Osteocyte (in vitro differentiated cells): ENCODE results near the gene PTS. TPM values are rescaled to one million over a fixed set of nuclear protein-coding genes. Genes with fewer than 3 reads are reported as not detected.
A peak's percentile ranks its signal among the peaks of the same experiment; 100 is the strongest.

Experiments
- DNase-seq: peaks from one replicate; pipeline ENCODE4 v3.0.0; 2021; ENCODE audit warnings: mixed read lengths; ENCODE audit not compliant: unreplicated experiment; ENCODE audit errors: extremely low spot score
- H3K27ac Mint-ChIP-seq: one replicate; pipeline ENCODE4 v1.8.0; 2021; ENCODE audit warnings: mild to moderate bottlenecking, mixed read lengths; ENCODE audit not compliant: unreplicated experiment
- H3K27me3 Mint-ChIP-seq: one replicate; pipeline ENCODE4 v1.8.0; 2021; ENCODE audit warnings: mixed read lengths; ENCODE audit not compliant: unreplicated experiment
- H3K36me3 Mint-ChIP-seq: one replicate; pipeline ENCODE4 v1.8.0; 2021; ENCODE audit warnings: mixed read lengths; ENCODE audit not compliant: unreplicated experiment
- H3K4me1 Mint-ChIP-seq: one replicate; pipeline ENCODE4 v1.8.0; 2021; ENCODE audit warnings: mixed read lengths; ENCODE audit not compliant: unreplicated experiment
- H3K4me3 Mint-ChIP-seq: one replicate; pipeline ENCODE4 v1.8.0; 2021; ENCODE audit warnings: mild to moderate bottlenecking, moderate library complexity, mixed read lengths; ENCODE audit not compliant: unreplicated experiment
- H3K9me3 Mint-ChIP-seq: one replicate; pipeline ENCODE4 v1.8.0; 2021; ENCODE audit warnings: mixed read lengths; ENCODE audit not compliant: unreplicated experiment
- total RNA-seq: library from RNA; stranded (reverse); gene quantifications from 2 replicates; pipeline ENCODE4 v1.2.1, GENCODE V29; 2021
- TF ChIP-seq, protein P1 (sequence below): fragments of 200-600 bp; sonication (generic); IDR thresholded peaks from 2 replicates; pipeline ENCODE4 v1.5.0; 2021; ENCODE audit warnings: antibody characterized with exemption, mild to moderate bottlenecking, moderate library complexity

Gene PTS
- total RNA-seq, 1 donor from 2014 or later: 44.0 TPM

DNA sequence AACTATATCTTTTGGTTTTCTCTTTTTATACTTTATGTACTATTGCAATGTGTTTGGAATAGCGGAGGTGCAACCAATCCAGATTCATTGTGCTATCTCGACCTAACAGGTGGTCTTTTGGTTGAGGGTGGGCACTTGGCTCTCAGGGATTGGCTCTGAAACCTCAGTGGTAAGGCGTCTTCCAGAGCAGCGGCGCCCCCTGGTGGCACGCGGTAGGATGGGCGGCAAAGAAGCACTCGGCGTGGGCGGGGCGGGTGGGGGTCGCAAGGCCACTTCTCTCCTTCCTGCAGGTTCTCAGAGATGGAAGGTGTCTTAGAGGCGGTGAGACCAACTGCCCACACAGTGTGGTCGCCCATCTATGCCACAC, 53.7 kb downstream of the PTS start:
- DNase-seq: no peak
- TF ChIP-seq, protein P1, sequence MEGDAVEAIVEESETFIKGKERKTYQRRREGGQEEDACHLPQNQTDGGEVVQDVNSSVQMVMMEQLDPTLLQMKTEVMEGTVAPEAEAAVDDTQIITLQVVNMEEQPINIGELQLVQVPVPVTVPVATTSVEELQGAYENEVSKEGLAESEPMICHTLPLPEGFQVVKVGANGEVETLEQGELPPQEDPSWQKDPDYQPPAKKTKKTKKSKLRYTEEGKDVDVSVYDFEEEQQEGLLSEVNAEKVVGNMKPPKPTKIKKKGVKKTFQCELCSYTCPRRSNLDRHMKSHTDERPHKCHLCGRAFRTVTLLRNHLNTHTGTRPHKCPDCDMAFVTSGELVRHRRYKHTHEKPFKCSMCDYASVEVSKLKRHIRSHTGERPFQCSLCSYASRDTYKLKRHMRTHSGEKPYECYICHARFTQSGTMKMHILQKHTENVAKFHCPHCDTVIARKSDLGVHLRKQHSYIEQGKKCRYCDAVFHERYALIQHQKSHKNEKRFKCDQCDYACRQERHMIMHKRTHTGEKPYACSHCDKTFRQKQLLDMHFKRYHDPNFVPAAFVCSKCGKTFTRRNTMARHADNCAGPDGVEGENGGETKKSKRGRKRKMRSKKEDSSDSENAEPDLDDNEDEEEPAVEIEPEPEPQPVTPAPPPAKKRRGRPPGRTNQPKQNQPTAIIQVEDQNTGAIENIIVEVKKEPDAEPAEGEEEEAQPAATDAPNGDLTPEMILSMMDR: peak; percentile 78
- Mint-ChIP-seq H3K9me3 (no peaks in the 10 kb centered on the region), H3K36me3 (no peaks in the 10 kb centered on the region), H3K27ac (no peak overlapping the region), H3K4me3 (peak overlapping the region; percentile 69), H3K4me1 (peaks cover 38% of the 10 kb centered on the region), H3K27me3 (peaks cover 8% of the 10 kb centered on the region)

DNA sequence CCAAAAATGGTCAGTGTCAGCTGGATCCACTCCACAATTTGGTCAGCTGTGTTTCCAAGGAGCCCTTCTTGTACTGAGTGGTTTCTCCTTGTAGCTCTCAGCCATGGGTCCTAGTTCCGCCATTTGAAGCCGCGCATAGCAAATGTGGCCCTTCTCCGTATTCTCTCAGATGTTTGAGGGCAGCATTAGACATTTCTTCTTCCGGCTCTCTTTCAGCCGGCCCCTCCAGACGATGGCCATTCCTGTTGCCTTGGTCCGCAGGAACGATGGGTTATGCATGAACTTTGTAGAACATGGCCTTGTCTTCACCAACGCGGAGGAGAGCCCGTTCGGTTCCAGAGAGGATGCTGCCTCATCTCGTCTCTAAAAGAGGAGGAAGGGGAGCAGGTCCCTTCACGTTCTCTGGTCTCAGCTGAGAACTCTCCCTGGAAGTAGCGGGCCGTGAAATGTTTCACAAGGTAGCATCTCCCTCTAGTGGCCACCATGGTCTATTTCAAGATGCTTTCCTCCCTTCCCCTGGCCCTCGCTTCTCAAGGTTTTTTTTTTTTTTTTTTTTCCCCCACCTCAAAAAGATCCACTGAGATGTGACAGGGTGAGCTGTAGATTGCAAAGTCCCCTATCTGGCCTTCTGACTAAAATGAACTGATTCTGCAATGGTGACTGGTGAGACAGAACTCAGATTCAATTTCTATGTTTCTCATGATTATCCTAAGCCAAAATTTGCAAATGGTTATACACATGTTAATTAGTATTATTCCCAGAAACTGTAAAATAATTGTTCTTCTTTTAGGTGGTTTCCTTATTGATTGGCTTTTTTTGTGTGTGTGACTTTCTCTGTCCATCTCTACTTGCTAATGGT, 54.3 kb downstream of the PTS start:
- H3K36me3 Mint-ChIP-seq: no peaks in the 10 kb centered on the region
- peak overlapping the region; percentile 69 for H3K27ac Mint-ChIP-seq
- DNase-seq: peak; percentile 87
- H3K9me3 Mint-ChIP-seq: no peaks in the 10 kb centered on the region
- H3K4me1 Mint-ChIP-seq: peaks cover 38% of the 10 kb centered on the region
- H3K4me3 Mint-ChIP-seq: peak overlapping the region; percentile 69
- H3K27me3 Mint-ChIP-seq: peaks cover 8% of the 10 kb centered on the region
- TF ChIP-seq, protein P1: peak; percentile 73

DNA sequence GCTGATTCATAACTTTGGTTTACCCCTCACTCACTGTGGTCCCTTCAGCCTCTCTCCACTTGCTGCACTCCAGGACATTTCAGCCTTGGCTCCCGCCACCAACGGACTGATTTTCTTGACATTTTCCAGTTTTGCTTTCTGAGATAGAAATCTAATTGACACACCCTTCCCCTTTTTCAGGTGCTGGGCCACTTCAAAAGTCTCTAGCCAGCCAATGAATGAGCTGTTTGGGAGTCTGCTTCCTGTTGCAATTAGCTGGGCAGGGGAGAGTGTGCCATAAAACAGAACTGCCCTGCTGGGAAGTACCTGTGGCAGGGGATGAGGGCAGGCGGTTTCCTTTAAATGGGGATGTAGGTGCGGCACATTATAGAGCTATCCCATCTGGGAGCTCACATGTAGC, 55.5 kb downstream of the PTS start:
- DNase-seq: no peak
- H3K27ac Mint-ChIP-seq: no peak overlapping the region
- no peaks in the 10 kb centered on the region for H3K9me3 Mint-ChIP-seq
- H3K4me1 Mint-ChIP-seq: peaks cover 34% of the 10 kb centered on the region
- TF ChIP-seq, protein P1: no peak
- H3K27me3 Mint-ChIP-seq: peaks cover 8% of the 10 kb centered on the region
- no peak overlapping the region for H3K4me3 Mint-ChIP-seq
- no peaks in the 10 kb centered on the region for H3K36me3 Mint-ChIP-seq

Other genes with a start within 250 kb of the PTS start
- gene DLAT, start 201.0 kb upstream of the PTS start, total RNA-seq: 26.3 and 26.4 TPM in 2 replicates
- 2.0 and 2.3 TPM in 2 replicates for gene PIH1D2, start 152.4 kb upstream of the PTS start, total RNA-seq
- 23.1 and 24.6 TPM in 2 replicates for gene NKAPD1, start 152.1 kb upstream of the PTS start, total RNA-seq
- 59.4 and 64.0 TPM in 2 replicates for gene TIMM8B, start 139.7 kb upstream of the PTS start, total RNA-seq
- gene SDHD, start 139.6 kb upstream of the PTS start, total RNA-seq: 71.6 and 82.0 TPM in 2 replicates
- gene IL18, start 62.3 kb upstream of the PTS start, total RNA-seq: 0.59 and 0.68 TPM in 2 replicates
- gene TEX12, start 59.1 kb upstream of the PTS start, total RNA-seq: 0.78 TPM in 1 of 2 replicates, not detected in the other
- 1.4 and 1.5 TPM in 2 replicates for gene BCO2, start 50.9 kb upstream of the PTS start, total RNA-seq
- not detected in 2 replicates for gene PLET1, start 34.4 kb downstream of the PTS start, total RNA-seq